Neural progenitor cell (in vitro differentiated cells): ENCODE results near the gene PREPL. TPM values are rescaled to one million over a fixed set of nuclear protein-coding genes. Genes with fewer than 3 reads are reported as not detected.

Source experiments
- DNase-seq: peaks from one replicate; pipeline ENCODE4 v3.0.0-alpha.2; 2016; ENCODE audit warnings: low spot score
- H2AFZ ChIP-seq: fragments of 200-600 bp; sonication (generic); replicated peaks from 2 replicates; pipeline ENCODE4 v1.6.1; 2016; ENCODE audit warnings: antibody characterized with exemption
- H3F3A ChIP-seq: fragments of 200-600 bp; sonication (generic); 2 replicates; pipeline ENCODE4 v1.6.1; 2016; ENCODE audit warnings: antibody characterized with exemption, low read depth
- H3K27ac ChIP-seq: fragments of 200-600 bp; sonication (generic); 2 replicates; pipeline ENCODE4 v1.5.1; 2016; ENCODE audit warnings: mild to moderate bottlenecking
- H3K27me3 ChIP-seq: fragments of 200-600 bp; sonication (generic); 2 replicates; pipeline ENCODE4 v1.6.1; 2016; ENCODE audit warnings: mild to moderate bottlenecking, moderate library complexity
- H3K36me3 ChIP-seq: fragments of 200-600 bp; sonication (generic); 2 replicates; pipeline ENCODE4 v1.5.1; 2016
- H3K4me1 ChIP-seq: fragments of 200-600 bp; sonication (generic); 2 replicates; pipeline ENCODE4 v1.6.1; 2016; ENCODE audit warnings: mixed run types
- H3K4me2 ChIP-seq: fragments of 200-600 bp; sonication (generic); 2 replicates; pipeline ENCODE4 v1.6.1; 2016
- H3K4me3 ChIP-seq: fragments of 200-600 bp; sonication (generic); 2 replicates; pipeline ENCODE4 v1.5.1; 2016
- H3K79me2 ChIP-seq: fragments of 200-600 bp; sonication (generic); 2 replicates; pipeline ENCODE4 v1.6.1; 2016; ENCODE audit warnings: low read depth
- H3K9ac ChIP-seq: fragments of 200-600 bp; sonication (generic); 2 replicates; pipeline ENCODE4 v1.6.1; 2016
- H3K9me3 ChIP-seq: fragments of 200-600 bp; sonication (generic); 2 replicates; pipeline ENCODE4 v1.5.1; 2016; ENCODE audit warnings: low read depth
- H4K20me1 ChIP-seq: fragments of 200-600 bp; sonication (generic); 2 replicates; pipeline ENCODE4 v1.6.1; 2016; ENCODE audit warnings: low read depth
- H3K27ac Mint-ChIP-seq: 3 replicates; pipeline ENCODE4 v1.8.0; 2021; ENCODE audit warnings: mixed read lengths
- H3K27me3 Mint-ChIP-seq: 2 replicates; pipeline ENCODE4 v1.8.0; 2022; ENCODE audit warnings: low read depth, mild to moderate bottlenecking, inconsistent platforms, moderate library complexity, mixed read lengths; ENCODE audit not compliant: insufficient read depth
- H3K36me3 Mint-ChIP-seq: 3 replicates; pipeline ENCODE4 v1.8.0; 2021; ENCODE audit warnings: mixed read lengths
- H3K4me1 Mint-ChIP-seq: 3 replicates; pipeline ENCODE4 v1.8.0; 2021; ENCODE audit warnings: mixed read lengths
- H3K4me3 Mint-ChIP-seq: 3 replicates; pipeline ENCODE4 v1.8.0; 2021; ENCODE audit warnings: mild to moderate bottlenecking, moderate library complexity, mixed read lengths
- H3K9me3 Mint-ChIP-seq: 3 replicates; pipeline ENCODE4 v1.8.0; 2020; ENCODE audit warnings: mixed read lengths
- EZH2 ChIP-seq: fragments of 200-600 bp; sonication (generic); IDR thresholded peaks from 2 replicates; pipeline ENCODE4 v1.6.1; 2017; ENCODE audit warnings: antibody characterized with exemption, mild to moderate bottlenecking, moderate library complexity
- EZH2phosphoT487 ChIP-seq: fragments of 200-600 bp; sonication (generic); IDR thresholded peaks from 2 replicates; pipeline ENCODE4 v1.6.1; 2017; ENCODE audit warnings: antibody characterized with exemption
- total RNA-seq: library from RNA; depleted of rRNA; stranded (reverse); fragments of >200 nt; gene quantifications from 2 replicates; pipeline ENCODE4 v1.2.3, GENCODE V29; 2015; ENCODE audit warnings: low replicate concordance
- TF ChIP-seq, protein P1 (sequence below): fragments of 200-600 bp; sonication (generic); IDR thresholded peaks from 2 replicates; pipeline ENCODE4 v1.5.1; 2017; ENCODE audit warnings: antibody characterized with exemption, mild to moderate bottlenecking

Gene PREPL
- 58.8 and 90.8 TPM in 2 replicates for total RNA-seq

DNA sequence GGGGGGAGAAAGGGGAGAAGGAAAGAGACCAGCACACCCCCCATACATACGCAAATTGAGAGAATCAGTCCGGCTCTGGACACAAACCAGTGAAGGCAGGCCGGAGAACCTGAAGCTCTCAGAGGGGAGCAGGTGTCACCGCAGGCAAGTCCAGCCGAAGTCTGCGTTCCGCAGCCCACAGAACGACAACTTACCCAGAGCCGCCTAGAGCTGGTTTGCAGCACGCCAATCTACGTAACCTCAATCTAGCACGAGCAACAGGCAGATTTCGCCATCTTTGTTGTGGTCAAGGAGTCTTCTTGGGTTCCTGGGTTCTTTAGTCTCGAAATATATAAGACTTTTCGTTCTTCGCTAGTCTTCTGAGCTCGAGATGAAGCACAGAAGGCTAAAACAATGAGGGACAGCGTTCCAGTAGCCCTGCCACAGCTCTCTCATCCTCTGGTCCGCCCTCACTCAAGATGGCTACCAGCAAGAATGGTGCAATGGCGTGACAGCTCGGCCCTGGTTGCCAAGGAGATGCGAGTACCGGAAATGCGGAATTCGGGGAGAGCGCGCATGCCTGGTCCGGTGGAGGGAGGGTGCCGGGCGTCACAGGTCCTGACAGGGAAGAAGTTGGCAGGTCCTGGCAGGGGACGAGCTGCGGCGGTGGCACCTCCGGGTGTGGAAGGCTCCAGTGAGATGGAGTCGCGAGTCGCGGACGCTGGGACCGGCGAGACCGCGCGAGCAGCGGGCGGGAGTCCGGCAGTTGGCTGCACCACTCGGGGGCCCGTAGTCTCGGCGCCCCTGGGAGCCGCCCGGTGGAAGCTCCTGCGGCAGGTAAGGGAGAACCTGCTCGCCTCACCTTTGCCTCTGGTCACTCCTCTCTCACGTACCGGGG, at the start of gene PREPL, which contains the start of gene CAMKMT:
TSS of gene PREPL (minus strand) at position 165 of the 877 bp plus-strand sequence. CDS start 15,152 bp downstream, outside the sequence.
TSS of gene CAMKMT (plus strand) at position 618 of the 877 bp plus-strand sequence.
- DNase-seq = peak; percentile 99
- no peaks in the 10 kb centered on the region for H4K20me1 ChIP-seq
- TF ChIP-seq, protein P1, sequence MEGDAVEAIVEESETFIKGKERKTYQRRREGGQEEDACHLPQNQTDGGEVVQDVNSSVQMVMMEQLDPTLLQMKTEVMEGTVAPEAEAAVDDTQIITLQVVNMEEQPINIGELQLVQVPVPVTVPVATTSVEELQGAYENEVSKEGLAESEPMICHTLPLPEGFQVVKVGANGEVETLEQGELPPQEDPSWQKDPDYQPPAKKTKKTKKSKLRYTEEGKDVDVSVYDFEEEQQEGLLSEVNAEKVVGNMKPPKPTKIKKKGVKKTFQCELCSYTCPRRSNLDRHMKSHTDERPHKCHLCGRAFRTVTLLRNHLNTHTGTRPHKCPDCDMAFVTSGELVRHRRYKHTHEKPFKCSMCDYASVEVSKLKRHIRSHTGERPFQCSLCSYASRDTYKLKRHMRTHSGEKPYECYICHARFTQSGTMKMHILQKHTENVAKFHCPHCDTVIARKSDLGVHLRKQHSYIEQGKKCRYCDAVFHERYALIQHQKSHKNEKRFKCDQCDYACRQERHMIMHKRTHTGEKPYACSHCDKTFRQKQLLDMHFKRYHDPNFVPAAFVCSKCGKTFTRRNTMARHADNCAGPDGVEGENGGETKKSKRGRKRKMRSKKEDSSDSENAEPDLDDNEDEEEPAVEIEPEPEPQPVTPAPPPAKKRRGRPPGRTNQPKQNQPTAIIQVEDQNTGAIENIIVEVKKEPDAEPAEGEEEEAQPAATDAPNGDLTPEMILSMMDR = no peak
- TF ChIP-seq EZH2 (no peak), EZH2phosphoT487 (no peak)
- H3K4me1 ChIP-seq = peaks cover 16% of the 10 kb centered on the region
- H3K36me3 ChIP-seq = no peaks in the 10 kb centered on the region
- H3K27me3 ChIP-seq = no peaks in the 10 kb centered on the region
- H3K9ac ChIP-seq = peak within 1 kb of the TSS; percentile 88
- peaks cover 19% of the 10 kb centered on the region for H3K4me1 Mint-ChIP-seq
- no peaks in the 10 kb centered on the region for H3K36me3 Mint-ChIP-seq
- peak within 1 kb of the TSS; percentile 98 for H3K4me2 ChIP-seq
- peak within 1 kb of the TSS; percentile 97 for H3K27ac ChIP-seq
- H3K79me2 ChIP-seq = peaks cover 88% of the 10 kb centered on the region
- no peaks in the 10 kb centered on the region for H3K9me3 ChIP-seq
- H2AFZ ChIP-seq = peak within 1 kb of the TSS; percentile 96
- H3K4me3 Mint-ChIP-seq = peak within 1 kb of the TSS; percentile 98
- no peaks in the 10 kb centered on the region for H3K27me3 Mint-ChIP-seq
- peak within 1 kb of the TSS; percentile 100 for H3K27ac Mint-ChIP-seq
- H3F3A ChIP-seq = peaks cover 16% of the 10 kb centered on the region
- H3K4me3 ChIP-seq = peak within 1 kb of the TSS; percentile 80
- no peaks in the 10 kb centered on the region for H3K9me3 Mint-ChIP-seq

DNA sequence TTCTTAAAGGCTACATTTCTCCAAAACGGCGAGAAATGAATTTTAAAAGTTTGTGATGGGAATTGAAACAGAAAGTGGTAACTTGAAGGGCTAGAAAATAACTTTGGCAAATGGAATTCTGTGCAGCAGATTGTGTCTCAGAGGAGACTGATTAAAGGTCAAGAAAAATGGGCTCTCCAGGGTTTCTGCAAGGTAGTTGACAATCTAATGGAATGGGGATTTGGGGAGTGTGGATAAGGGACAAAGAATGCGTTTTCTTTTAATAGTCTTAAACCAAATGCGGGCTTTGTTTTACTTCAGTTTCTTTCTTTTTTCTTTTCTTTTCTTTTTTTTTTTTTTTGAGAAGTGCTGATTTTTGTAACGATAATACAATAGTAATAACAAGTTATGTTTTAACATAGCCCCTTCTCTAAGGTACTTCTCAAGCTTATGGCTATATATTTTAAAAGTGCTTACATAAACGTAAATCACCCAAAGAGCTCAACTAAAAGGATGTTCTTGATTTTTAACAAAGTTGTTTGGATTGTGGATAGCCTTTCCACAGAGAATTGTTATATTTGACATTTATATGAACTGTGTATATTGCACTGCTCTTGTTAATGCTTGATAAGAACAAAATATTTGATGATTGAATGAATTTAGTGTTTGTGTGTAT, 37.1 kb upstream of the PREPL start:
- TF ChIP-seq EZH2 (no peak), EZH2phosphoT487 (no peak)
- TF ChIP-seq, protein P1 = no peak
- Mint-ChIP-seq H3K9me3 (no peaks in the 10 kb centered on the region), H3K27ac (no peak overlapping the region), H3K4me3 (no peak overlapping the region), H3K4me1 (peaks cover 8% of the 10 kb centered on the region), H3K27me3 (no peaks in the 10 kb centered on the region), H3K36me3 (no peaks in the 10 kb centered on the region)
- Histone ChIP-seq H3K9me3 (no peaks in the 10 kb centered on the region), H3K4me2 (peak overlapping the region; percentile 64), H3K4me1 (peaks cover 59% of the 10 kb centered on the region), H2AFZ (no peak overlapping the region), H4K20me1 (no peaks in the 10 kb centered on the region), H3K27ac (peak overlapping the region; percentile 89), H3K79me2 (peaks cover 44% of the 10 kb centered on the region), H3K27me3 (no peaks in the 10 kb centered on the region), H3K9ac (no peak overlapping the region), H3K36me3 (no peaks in the 10 kb centered on the region), H3F3A (peaks cover 53% of the 10 kb centered on the region), H3K4me3 (peak overlapping the region; percentile 16)
- DNase-seq = peak; percentile 76

DNA sequence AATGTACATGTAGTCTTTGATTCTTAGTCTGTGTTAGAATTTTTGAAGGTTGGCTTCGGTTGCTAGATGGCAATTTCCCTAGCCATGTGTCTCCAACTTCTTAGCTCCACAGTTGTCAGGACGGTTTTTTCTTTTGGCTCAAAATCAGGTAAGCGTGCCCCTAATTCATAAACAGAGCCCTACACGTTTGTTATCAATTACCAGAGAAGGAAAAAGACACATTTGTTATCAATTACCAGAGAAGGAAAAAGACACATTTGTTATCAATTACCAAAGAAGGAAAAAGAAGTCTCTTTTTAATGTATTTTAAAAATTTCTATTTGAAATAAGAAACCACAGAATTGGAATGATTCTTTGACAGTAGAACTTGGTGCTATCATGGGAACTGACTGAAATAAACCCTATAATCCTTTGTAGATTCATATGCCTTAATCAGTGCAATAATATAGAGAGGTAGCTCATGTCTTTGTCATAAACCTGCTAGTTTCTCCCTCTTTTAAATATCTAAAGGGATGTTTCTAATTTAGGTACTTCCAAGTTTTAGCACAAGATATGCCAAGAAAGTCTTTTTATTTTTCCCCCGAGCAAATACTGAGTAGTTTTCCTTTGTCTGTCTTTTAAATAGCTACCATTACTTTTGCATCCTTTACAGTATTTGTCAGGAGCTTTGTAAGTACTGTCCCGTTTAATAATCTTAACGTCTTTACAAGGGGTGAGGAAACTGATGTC, 36.3 kb upstream of the PREPL start:
- no peak for DNase-seq
- no peak overlapping the region for H2AFZ ChIP-seq
- no peak overlapping the region for H3K9ac ChIP-seq
- Mint-ChIP-seq H3K4me1 (peaks cover 8% of the 10 kb centered on the region), H3K36me3 (no peaks in the 10 kb centered on the region), H3K9me3 (no peaks in the 10 kb centered on the region), H3K27me3 (no peaks in the 10 kb centered on the region), H3K4me3 (no peak overlapping the region), H3K27ac (no peak overlapping the region)
- peaks cover 52% of the 10 kb centered on the region for H3K79me2 ChIP-seq
- peaks cover 50% of the 10 kb centered on the region for H3F3A ChIP-seq
- no peaks in the 10 kb centered on the region for H3K9me3 ChIP-seq
- peaks cover 54% of the 10 kb centered on the region for H3K4me1 ChIP-seq
- H3K27me3 ChIP-seq = no peaks in the 10 kb centered on the region
- H3K4me2 ChIP-seq = peak overlapping the region; percentile 64
- TF ChIP-seq EZH2phosphoT487 (no peak), EZH2 (no peak)
- TF ChIP-seq, protein P1 = no peak
- H3K36me3 ChIP-seq = no peaks in the 10 kb centered on the region
- H3K27ac ChIP-seq = peak overlapping the region; percentile 89
- peak overlapping the region; percentile 16 for H3K4me3 ChIP-seq
- no peaks in the 10 kb centered on the region for H4K20me1 ChIP-seq
